OCI-LY3 (cell line): Measurements from ENCODE around the gene AKR1C4.

ENCODE experiments used
- H2AFZ ChIP-seq: fragments of 200-600, 300-600 bp; shearing (Covaris generic); 2 replicates; pipeline ENCODE4 v1.6.0; 2014; ENCODE audit warnings: antibody characterized with exemption, low read depth, low read length
- H3K27ac ChIP-seq: fragments of 200-600, 300-600 bp; sonication (generic); 2 replicates; pipeline ENCODE4 v1.5.1; 2014; ENCODE audit warnings: mild to moderate bottlenecking, low read length, moderate library complexity, mixed read lengths
- H3K27me3 ChIP-seq: fragments of 200-600, 300-600 bp; sonication (generic); 2 replicates; pipeline ENCODE4 v1.6.1; 2014; ENCODE audit warnings: low read depth, low read length, mixed read lengths
- H3K36me3 ChIP-seq: fragments of 200-600, 300-600 bp; sonication (generic); replicated peaks from 2 replicates; pipeline ENCODE3; 2014; ENCODE audit warnings: low read depth, low read length, mixed read lengths
- H3K4me1 ChIP-seq: fragments of 300-600, 200-600 bp; sonication (generic); 2 replicates; pipeline ENCODE4 v1.6.1; 2014; ENCODE audit warnings: low read length, mixed read lengths
- H3K4me2 ChIP-seq: fragments of 200-600, 300-600 bp; sonication (generic); 2 replicates; pipeline ENCODE4 v1.6.1; 2014; ENCODE audit warnings: low read length, mixed read lengths
- H3K4me3 ChIP-seq: fragments of 300-600, 200-600 bp; sonication (generic); 2 replicates; pipeline ENCODE4 v1.5.1; 2014; ENCODE audit warnings: antibody characterized with exemption, mild to moderate bottlenecking, low read length, moderate library complexity
- H3K79me2 ChIP-seq: fragments of 300-600, 200-600 bp; shearing (Covaris generic); 2 replicates; pipeline ENCODE4 v1.6.1; 2014; ENCODE audit warnings: mild to moderate bottlenecking, low read length, mixed read lengths
- H3K9ac ChIP-seq: fragments of 300-600, 200-600 bp; shearing (Covaris generic); 2 replicates; pipeline ENCODE4 v1.6.0; 2014; ENCODE audit warnings: mild to moderate bottlenecking, low read length, moderate library complexity
- H3K9me3 ChIP-seq: fragments of 200-600, 300-600 bp; shearing (Covaris generic); 2 replicates; pipeline ENCODE4 v1.6.1; 2014; ENCODE audit warnings: low read length, mixed read lengths; ENCODE audit not compliant: insufficient read depth
- H4K20me1 ChIP-seq: fragments of 200-600, 300-600 bp; sonication (generic); 2 replicates; pipeline ENCODE4 v1.6.1; 2016; ENCODE audit warnings: low read length, mixed read lengths; ENCODE audit not compliant: insufficient read depth
- EZH2phosphoT487 ChIP-seq: fragments of 200-600 bp; shearing (Covaris generic); IDR thresholded peaks from 2 replicates; pipeline ENCODE4 v1.6.1; 2018; ENCODE audit warnings: antibody characterized with exemption, mixed run types, low read depth
- TF ChIP-seq, protein P1 (sequence below): fragments of 200-600, 300-600 bp; sonication (generic); IDR thresholded peaks from 2 replicates; pipeline ENCODE4 v1.5.1; 2014; ENCODE audit warnings: antibody characterized with exemption, low read length, low read depth

The AKR1C4 gene

DNA sequence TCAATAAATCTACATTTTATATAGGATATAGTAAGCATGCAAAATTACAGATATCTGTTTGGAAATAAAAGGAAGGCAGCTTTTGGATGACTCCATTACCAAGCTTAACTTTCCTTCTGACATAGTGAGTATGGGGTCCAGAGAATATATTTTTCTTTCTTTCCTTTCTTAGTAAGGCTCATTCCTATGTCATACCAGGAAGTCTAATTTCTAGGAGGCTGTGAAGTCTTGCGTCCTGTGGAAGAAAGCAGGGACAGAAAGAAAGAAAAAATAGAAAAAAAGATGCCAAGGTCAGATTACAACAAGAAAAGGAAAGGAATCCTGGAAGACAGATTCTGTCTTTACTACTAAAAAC is 48.0 kb upstream of the AKR1C4 start:
- no peaks in the 10 kb centered on the region for H3K4me1 ChIP-seq
- H2AFZ ChIP-seq = no peak overlapping the region
- no peak overlapping the region for H3K4me2 ChIP-seq
- H3K36me3 ChIP-seq = no peaks in the 10 kb centered on the region
- no peaks in the 10 kb centered on the region for H4K20me1 ChIP-seq
- H3K4me3 ChIP-seq = no peak overlapping the region
- no peaks in the 10 kb centered on the region for H3K9me3 ChIP-seq
- H3K27ac ChIP-seq = no peak overlapping the region
- no peak overlapping the region for H3K9ac ChIP-seq
- TF ChIP-seq, protein P1, sequence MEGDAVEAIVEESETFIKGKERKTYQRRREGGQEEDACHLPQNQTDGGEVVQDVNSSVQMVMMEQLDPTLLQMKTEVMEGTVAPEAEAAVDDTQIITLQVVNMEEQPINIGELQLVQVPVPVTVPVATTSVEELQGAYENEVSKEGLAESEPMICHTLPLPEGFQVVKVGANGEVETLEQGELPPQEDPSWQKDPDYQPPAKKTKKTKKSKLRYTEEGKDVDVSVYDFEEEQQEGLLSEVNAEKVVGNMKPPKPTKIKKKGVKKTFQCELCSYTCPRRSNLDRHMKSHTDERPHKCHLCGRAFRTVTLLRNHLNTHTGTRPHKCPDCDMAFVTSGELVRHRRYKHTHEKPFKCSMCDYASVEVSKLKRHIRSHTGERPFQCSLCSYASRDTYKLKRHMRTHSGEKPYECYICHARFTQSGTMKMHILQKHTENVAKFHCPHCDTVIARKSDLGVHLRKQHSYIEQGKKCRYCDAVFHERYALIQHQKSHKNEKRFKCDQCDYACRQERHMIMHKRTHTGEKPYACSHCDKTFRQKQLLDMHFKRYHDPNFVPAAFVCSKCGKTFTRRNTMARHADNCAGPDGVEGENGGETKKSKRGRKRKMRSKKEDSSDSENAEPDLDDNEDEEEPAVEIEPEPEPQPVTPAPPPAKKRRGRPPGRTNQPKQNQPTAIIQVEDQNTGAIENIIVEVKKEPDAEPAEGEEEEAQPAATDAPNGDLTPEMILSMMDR = no peak
- no peak for TF ChIP-seq EZH2phosphoT487
- H3K79me2 ChIP-seq = no peaks in the 10 kb centered on the region
- no peaks in the 10 kb centered on the region for H3K27me3 ChIP-seq

DNA sequence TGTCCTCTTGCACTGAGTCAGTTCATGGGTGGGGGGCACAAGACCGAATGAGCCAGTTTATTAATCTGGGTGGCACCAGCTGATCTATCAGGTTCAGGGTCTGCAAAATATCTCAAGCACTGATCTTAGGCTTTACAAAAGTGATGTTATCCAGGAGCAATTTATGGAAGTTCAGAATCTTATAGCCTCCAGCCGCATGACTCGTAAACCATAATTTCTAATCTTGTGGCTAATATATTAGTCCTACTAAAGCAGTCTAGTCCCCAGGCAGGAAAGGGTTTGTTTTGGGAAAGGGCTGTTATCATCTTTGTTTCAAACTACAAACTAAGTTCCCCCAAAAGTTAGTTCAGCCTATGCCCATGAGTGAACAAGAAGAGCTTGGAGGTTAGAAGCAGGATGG is 45.6 kb upstream of the AKR1C4 start:
- Histone ChIP-seq H4K20me1 (no peaks in the 10 kb centered on the region), H3K79me2 (no peaks in the 10 kb centered on the region), H3K27me3 (no peaks in the 10 kb centered on the region), H3K4me3 (no peak overlapping the region), H3K4me2 (no peak overlapping the region), H2AFZ (no peak overlapping the region), H3K9ac (no peak overlapping the region), H3K4me1 (no peaks in the 10 kb centered on the region), H3K27ac (no peak overlapping the region), H3K9me3 (no peaks in the 10 kb centered on the region), H3K36me3 (no peaks in the 10 kb centered on the region)
- TF ChIP-seq EZH2phosphoT487 = no peak
- TF ChIP-seq, protein P1 = no peak

DNA sequence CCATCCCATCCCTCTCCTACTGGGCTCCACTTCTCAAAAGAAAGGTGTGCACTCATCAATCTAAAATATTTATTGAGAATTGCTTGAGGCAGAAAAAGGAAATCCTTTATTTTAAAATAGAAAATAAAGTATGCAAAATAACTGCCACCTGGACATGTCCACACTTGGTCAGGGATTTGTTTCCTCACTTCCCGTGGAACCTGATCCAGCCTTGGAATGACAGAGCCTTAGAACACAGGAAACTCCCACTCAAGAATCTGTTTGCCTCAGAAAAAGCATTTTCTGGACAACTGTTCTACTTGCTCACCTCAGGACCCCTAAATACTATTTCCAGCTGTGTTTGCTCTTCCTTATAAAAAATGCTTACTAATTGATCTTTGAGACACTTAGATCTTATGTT is 40.7 kb upstream of the AKR1C4 start:
- no peak for TF ChIP-seq EZH2phosphoT487
- TF ChIP-seq, protein P1 = no peak
- no peaks in the 10 kb centered on the region for H3K36me3 ChIP-seq
- no peaks in the 10 kb centered on the region for H3K79me2 ChIP-seq

DNA sequence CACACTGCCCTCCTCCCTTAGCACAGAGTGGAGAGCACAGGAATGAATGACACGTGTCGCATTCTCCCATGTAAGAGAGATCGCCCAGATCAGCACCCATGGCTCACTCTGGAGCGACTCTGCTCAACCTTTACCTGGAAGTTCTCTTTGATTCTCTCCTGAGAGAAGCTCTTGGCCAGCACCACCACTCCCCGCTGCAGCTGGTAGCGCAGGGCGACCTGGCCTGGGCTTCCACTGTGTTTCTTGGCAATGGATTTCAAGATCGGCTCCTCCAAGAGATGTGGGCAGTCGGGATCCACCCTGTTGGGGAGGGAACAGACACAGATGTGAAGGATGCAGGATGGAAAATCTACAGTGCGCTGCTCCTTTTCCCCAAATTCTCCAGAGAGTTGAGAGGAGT is 39.1 kb upstream of the AKR1C4 start:
- H3K36me3 ChIP-seq = no peaks in the 10 kb centered on the region
- H2AFZ ChIP-seq = no peak overlapping the region
- H3K4me3 ChIP-seq = no peak overlapping the region
- TF ChIP-seq, protein P1 = no peak
- no peak for TF ChIP-seq EZH2phosphoT487
- no peaks in the 10 kb centered on the region for H4K20me1 ChIP-seq
- H3K27me3 ChIP-seq = no peaks in the 10 kb centered on the region
- H3K4me2 ChIP-seq = no peak overlapping the region
- H3K9ac ChIP-seq = no peak overlapping the region
- H3K79me2 ChIP-seq = no peaks in the 10 kb centered on the region
- no peaks in the 10 kb centered on the region for H3K4me1 ChIP-seq
- no peaks in the 10 kb centered on the region for H3K9me3 ChIP-seq
- no peak overlapping the region for H3K27ac ChIP-seq

More for the DNA sequence above, 40.7 kb upstream of the AKR1C4 start:
- Histone ChIP-seq H3K27ac (no peak overlapping the region), H4K20me1 (no peaks in the 10 kb centered on the region), H3K9me3 (no peaks in the 10 kb centered on the region), H3K27me3 (no peaks in the 10 kb centered on the region), H3K4me3 (no peak overlapping the region), H3K4me1 (no peaks in the 10 kb centered on the region), H2AFZ (no peak overlapping the region), H3K4me2 (no peak overlapping the region), H3K9ac (no peak overlapping the region)
